GM19463 (cell line): ENCODE results near the gene RSPO4.
"Not testable (repeated sequence)": the region's sequence is repeated elsewhere in the genome, so short reads cannot be mapped to it uniquely, and the experiment has no call there.

Source experiments
- ATAC-seq: cut with Tn5 transposase; IDR thresholded peaks from one replicate; pipeline ENCODE4 v1.9.1; 2021; ENCODE audit warnings: mild to moderate bottlenecking, moderate library complexity; ENCODE audit not compliant: unreplicated experiment

Gene RSPO4

DNA sequence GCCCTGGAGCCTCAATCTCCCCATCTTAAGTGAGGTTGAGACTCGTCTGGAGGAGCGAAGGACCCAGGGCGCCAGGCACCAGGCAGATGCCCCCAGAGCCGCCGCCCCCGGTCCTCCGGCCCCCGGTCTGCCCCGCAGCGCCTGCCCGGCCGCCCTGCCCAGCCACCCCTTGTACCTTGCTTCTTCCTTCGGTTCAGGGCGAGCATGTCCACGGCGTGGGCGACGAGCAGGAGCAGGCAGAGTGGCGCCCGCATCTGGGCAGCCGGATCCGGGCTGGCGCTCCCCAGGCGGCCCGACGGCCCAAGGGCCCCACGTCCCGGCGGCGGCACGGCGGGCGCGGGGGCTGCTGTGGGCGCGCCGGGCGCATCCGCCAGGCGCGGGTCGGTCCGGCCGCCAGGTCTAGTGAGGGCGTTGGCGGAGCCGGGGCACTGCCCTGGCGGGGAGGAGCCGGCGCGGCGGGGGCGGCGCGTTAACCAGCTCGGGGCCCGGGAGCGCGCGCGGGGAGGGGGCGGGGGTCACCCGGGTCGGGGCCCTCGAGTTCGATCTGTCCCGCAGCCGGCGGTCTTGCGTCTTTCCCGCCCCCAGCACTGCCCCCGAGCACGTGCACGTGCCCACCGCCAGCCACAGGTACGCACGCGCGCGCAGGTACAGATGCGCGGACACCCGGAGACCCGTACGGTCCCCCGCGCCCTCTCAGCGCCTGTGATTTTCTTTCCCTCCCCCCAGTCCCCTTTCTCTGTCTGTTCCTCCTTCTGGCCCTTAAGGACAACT is at the start of gene RSPO4:
TSS of gene RSPO4 (minus strand) at position 401 of the 771 bp plus-strand sequence. CDS start at position 254, 147 bp downstream.
- ATAC-seq, result no peak

DNA sequence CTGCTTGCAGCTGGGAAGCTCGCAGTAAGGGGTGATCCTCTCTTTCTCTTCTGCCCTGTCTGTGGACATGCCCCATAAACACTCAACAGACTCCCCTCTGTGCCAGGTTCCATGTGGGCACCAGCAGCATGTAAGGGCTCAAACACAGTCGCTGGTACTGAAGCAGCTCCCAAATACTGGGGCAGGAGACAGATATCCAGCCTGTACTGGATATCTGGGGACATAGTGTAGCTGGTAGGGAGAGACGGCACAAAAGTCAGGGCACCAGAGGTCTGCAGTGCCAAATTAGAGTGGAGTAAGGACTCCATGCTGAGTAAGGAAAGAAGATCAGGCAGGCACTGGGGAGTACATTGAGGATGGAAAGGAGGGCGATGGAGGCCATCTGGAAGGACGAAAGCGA is 48.3 kb upstream of the RSPO4 start:
- ATAC-seq, result no peak

DNA sequence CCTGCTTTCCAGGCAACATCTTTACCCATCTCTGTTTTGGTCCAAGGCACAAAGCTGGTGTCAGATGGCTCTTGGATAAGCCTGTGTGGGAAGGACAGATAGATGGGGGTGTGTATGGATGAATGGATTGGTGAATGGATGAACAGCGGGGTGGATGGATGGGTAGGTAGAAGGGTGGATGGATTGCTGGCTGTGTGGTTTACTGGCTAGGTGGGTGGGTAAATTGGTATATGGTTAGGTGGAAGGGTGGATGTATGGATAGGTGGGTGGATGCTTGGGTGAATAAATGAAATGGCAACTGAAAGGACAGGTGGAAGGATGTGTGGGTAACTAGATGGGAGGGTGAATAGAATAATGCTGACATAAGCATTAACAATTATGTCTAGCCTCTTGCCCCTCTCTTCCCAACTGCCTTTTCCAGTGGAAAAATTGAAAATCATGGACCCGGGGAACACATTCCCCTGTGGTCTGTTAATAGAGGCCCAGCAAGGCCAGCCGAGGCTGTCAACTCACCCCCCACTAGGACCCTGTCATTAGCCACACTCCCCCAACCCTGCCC is 43.8 kb upstream of the RSPO4 start:
- no peak for ATAC-seq

DNA sequence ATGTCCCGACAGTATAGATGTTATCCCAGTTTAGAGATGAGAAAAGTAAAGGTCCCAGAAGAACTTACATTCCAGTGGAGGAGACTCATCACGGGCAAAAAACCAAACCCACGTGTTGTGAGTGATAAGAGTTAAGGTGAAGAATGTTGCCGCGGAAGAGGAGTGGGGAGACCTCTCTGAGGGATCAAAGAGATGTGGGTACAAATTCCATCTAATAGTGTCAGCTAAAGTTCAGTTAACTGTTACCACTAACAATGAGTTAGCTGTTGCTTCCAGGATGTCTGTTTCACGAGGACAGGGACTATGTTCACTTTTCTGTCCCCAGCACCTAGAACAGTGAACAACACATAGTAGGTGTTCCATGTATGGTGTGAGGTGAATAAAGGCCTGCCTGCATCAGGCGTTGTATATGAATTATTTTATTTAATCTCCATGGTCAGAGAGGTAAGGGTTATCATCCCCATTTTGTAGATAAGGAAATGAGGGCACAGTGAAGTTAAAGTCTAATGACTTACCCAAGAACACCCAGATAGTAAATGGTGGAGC is 39.8 kb upstream of the RSPO4 start:
- no peak for ATAC-seq

DNA sequence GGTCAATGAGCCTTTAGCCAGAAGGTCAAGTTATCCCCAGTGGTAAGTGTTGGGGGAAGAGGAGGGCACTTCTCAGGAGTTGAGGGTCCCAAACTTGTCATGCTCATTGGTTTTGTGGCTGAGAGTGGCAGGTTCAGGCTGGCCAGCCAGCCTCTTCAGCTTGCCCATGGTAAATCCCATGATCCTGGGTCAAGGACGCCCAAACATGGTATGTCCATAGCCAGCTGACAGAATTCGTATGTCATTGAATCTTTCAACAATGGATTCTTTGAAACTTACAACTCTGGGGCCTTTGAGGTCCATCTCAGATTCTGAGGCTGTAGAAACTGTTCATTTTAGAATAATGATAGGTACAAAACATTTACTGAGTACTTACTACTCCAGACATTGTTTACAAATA is 36.1 kb upstream of the RSPO4 start:
- ATAC-seq, result no peak

DNA sequence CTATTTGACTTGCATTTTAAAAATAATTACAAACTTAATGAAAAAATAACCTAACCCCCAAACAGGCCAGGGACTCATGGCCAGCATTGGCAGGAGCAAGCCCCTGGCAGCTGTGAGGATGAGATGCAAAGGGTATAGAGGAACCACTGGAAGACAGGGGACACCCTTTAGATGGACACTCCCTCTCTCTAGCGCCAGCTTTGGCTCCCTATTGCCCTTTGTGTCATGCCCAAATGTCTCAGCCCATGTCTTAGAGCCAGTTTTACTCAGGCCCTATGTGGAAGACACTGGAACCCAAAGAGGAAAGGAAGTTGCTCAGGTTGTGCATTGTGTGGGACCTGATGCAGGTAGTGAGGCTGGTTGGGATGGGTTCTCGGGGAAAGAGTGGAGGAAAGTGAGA is 34.9 kb upstream of the RSPO4 start:
- ATAC-seq, result no peak

DNA sequence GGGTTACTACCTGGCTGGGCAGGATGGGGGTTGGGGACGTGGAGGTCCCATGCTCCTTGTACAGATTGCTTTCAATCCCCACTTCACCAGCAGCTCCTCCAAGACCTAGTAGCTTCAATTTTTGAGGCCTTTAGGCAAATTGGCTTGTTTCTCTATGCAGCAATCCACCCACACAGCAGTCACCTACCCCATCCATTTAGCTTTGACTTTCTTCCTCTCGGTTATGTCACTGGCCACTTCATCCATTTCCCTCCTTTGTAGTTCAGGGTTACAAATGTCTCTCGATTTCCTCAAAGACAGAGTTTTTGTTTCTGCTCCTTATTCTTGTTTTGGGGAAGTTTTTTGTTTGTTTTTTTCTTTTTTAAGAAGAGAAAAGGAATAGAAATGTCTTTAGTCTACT is 33.4 kb upstream of the RSPO4 start:
- ATAC-seq, result no peak

DNA sequence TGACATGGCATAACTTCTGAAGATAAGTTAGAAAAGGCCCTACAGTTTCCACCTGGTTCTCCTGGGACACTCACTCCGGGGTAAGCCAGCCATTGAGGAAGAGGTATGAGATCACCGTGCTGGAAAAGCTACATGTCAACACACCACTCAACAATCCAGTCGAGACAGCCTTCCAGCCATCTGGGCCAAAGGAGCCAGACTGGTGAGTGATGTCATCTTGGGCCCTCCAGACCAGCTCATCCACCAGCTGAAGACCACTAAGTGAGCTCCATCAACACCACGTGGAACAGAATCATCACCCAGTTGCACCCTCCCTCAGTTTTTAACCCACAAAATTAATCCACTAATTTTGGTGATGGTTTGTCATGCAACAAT is 32.3 kb upstream of the RSPO4 start:
- ATAC-seq, result no peak

DNA sequence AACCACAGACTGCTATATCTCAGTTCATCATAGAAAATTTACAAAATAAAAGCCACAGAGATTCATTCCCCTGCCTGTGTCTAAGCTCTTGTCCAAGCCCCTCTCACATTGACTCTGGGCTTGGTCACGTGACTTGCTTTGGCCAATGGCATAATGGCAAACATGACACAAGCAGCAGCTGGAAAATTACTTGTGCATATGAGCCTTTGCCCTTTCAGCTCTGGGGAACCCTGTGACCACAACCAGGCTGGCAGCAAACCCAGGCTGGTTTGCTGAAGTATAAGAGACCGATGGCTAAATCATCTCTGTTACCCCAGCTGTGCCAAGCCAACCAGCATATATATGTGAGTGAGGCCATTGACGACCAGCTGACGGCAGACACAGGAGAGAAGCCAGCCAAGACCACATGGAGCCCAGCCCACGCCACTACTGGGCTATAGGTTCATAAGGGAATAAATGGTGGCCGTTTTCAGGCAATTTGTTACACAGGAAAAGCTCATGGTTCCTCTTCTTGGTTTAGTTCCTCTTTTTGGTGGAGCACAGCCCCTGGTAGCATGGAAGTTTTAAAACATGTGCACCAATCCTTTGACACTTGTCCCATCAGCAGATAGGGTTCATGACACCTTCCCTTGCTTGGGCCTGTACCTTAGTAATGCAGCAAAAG is 31.8 kb upstream of the RSPO4 start:
- ATAC-seq, result no peak

DNA sequence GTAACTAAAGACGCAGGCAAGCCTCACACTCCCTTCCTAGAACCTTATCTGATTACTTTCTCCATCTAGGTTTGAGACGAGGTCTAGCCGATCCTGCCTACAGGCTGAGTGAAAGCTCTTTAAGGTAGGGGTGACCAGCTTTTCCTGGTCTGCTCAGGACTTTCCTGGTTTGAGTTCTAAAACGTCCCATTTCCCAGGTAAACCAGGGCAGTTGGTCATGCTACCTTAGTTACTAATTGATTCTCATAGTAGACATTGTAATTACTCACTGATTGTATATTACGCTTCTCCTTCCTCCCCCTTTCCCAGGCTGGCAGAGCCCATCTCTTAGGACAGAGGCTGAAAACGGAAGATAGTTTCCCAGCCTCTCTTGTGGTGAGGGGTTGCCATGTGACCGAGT is 27.9 kb upstream of the RSPO4 start:
- ATAC-seq, result no peak

DNA sequence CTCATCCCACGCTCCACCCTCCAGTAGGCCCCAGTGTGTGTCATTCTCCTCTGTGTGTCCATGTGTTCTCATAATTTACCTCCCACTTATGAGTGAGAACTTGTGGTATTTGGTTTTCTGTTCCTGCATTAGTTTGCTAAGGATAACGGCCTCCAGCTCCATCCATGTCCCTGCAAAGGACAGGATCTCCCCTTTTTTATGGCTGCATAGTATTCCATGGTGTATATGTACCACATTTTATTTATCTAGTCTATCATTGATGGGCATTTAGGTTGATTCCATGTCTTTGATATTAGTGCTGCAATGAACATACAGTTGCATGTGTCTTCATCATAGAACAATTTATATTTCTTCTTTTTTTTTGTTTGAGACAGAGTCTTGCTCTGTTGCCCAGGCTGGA is 24.1 kb upstream of the RSPO4 start:
- ATAC-seq, result not testable (repeated sequence)

DNA sequence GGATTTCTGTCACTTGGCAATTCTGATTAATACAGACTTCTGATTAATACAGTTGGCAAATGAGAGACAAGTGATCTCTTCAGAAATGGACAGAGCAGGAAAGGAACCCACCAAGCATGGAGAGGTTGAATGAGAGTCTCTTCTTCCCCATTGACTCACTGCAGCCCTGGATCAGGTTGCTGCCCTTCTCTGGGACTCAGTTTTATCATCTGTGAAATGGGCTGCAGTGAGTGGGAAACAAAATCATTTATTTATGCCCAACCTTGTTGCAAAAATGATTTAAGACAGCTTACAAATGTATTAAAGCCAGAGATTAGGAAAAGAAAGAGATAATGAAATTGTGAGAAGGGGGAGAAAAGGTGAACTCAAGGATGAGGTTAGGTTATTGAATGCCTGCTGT is 20.8 kb upstream of the RSPO4 start:
- ATAC-seq, result no peak

DNA sequence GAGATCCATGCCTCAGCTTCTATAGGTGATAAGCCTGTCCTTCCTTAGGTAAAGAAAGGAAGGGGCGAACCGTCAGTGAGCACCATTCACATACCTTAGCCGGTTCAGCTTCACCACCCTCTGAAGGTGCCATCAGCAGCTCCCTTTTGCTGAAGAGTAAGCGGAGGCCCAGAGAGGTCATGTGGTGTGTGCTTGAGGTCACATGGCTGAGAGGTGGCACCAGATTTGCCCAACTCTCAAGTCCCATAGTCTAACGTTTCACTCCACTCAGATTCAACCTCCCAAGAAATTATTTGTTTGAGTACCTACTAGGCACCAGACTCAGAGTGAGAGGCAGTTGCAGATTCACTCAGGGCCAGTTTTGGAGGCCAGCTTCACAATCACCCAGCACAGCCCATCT is 18.5 kb upstream of the RSPO4 start:
- ATAC-seq, result no peak

DNA sequence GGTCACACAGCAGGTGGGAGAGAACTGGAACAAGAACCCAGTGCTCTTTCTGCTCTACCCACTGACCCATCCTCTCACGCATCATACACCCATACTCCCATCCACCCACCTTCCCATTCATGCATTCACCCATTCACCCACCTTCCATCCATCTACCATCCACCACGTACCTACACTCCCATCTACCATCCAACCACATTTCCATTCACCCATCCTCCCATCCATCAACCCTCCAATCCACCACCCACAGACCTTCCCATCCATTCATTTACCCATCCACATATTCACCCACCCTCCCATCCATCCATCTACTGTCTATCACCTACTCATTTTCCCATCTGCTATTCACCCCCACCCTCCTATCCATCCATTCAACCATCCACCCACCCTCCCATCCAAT is 17.2 kb upstream of the RSPO4 start:
- ATAC-seq, result no peak

DNA sequence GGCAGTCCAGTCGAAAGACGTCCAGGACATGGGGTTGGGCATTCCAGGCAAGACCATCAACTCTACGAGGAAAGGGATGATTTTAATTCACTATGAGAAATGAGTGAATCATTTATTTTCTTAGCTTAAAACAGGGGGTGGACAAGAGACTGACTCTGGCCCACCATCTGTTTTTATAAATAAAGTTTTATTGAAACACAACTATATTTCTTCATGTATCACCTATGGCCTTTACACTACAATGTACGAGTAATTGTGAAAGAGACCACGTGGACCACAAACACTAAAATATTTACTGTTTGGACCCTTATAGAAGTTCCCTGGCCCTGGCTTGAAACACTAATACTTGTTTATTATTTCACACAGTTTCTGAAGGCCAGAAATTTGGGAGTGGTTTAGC is 15.6 kb upstream of the RSPO4 start:
- no peak for ATAC-seq

DNA sequence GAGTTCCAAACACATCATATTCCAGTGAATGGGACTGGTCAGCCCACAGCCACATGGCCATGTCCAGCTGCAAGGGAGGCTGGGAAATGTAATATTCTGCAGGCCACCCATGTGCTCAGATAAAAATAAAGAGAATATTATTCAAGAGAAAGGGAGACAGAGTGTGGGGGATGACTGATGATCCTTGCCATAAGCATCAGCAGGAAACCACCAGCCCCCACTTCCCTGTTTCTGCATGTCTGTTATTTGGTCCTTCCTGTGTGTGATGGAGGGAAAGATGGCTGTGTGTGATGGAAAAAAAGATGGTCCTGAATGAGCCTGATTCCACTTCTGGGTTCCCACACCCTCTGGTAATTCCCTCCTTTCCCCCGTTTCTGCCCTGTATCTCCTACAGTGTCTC is 13.1 kb upstream of the RSPO4 start:
- ATAC-seq, result no peak

DNA sequence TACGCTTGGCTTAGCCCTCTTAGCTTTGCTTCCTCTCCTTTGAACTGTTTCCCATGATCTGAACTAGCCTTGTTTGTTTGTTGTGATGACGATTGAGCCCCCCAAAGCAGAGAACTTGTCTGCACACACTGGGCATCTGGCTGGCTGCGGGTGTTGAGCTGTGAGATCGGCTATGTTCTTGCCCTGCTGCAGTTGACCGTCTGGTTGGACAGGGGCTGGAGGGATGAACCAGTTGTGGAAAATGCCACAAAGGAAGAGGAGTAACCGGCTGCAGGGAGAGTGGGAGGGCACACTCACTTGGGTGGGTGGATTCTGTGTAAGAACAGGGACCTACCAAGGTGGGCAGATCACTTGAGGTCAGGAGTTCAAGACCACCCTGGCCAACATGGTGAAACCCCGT is 12.4 kb upstream of the RSPO4 start:
- ATAC-seq, result no peak

DNA sequence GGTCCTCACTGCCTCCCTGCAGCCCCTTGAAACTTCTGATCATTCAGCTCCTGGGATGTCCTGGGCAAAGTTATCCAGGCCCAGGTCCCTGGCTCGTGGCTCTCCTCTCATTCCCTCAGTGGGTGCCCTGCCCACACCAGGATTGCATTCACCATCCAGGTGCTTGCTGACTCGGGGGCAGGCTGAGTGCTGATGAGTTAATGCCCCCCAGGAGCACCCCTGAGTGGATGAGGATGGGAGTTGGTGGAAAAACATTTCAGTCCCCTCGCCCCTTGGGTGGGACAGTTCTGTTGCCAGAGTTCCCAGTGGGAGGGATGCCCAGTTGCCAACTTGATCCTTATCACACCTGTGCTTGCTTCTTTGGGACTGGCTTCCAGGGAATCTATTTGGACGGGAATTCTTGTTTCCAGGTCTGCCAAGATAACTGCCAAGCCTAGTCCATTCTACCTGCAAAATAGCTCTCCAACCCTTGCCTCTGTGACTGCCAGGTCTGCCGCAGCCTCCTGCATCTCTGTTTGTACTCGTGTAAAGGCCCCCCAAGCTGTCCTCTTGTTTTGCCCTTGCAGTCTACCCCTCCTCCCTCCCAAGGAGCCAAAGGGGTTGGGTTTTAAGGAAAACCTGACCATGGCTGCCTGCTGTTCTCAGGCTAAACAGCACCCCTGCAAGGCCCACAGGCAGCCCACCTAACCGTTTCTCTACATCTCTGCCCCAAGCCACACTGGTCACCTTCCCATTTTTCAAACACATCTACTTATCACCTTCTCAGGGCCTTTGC is 11.6 kb upstream of the RSPO4 start:
- ATAC-seq, result no peak

DNA sequence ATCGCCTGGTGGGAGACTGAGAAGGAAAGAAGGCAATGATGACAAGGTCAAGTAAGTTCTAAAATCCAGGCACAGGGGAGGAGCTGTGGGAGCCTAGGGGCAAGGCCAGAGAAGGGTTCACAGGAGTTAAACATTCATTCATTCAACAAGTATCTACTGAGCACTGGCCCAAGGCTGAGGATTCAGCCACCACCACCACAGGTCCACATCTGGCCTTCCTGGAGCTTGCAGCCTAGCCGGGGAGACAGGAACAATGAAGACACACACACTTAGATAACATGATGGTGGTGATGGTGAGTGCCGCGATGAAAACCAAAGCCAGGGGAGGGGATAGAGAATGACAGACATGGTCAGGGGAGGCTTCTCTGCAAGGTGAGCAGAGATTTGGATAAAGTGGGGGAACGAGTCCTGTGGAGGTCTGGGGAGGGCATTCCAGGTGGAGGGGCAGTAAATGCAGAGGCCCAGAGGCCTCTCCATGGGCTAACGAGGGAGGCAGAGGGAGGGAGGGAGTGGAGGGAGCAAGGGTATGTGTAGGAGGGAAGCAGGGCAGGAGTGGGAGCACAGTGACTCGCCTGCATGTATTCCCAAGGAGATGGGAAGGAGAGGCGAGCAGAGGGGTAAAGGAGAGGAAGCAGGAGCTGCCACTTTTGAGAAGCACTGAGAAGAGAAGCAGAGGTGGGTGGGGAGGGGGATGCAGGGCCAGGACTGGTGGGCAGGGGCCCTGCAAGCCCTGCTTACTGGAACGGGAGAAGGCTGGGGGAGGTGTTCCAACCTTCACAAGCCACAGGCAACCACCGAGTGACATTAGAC is 10.5 kb upstream of the RSPO4 start:
- no peak for ATAC-seq

DNA sequence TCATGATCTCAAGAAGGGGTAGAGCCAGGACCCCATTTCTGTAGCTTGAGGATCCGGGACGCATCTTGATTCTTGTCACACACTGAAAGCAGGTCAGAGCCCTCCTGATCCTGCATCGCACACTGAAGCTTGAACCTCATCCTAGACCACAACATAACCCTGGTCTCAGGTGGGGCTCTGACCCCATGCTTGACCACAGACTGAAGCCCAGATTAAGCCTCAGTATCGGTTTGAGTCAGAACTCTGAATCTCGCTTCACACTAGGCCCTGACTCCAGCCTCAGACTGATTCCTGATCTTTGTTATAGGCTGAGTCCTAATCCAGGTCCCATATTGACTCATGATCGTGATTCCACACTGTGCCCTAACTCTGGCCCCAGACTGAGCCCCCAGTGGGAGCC is 8.5 kb upstream of the RSPO4 start:
- ATAC-seq, result peak; percentile 58
